GM21528 (cell line): Measurements from ENCODE around the gene NECTIN1.

ENCODE experiments used
- ATAC-seq: cut with Tn5 transposase; IDR thresholded peaks from one replicate; pipeline ENCODE4 v1.9.1; 2021; ENCODE audit warnings: mild to moderate bottlenecking, moderate library complexity; ENCODE audit not compliant: unreplicated experiment, low FRiP score

The NECTIN1 gene, protein sequence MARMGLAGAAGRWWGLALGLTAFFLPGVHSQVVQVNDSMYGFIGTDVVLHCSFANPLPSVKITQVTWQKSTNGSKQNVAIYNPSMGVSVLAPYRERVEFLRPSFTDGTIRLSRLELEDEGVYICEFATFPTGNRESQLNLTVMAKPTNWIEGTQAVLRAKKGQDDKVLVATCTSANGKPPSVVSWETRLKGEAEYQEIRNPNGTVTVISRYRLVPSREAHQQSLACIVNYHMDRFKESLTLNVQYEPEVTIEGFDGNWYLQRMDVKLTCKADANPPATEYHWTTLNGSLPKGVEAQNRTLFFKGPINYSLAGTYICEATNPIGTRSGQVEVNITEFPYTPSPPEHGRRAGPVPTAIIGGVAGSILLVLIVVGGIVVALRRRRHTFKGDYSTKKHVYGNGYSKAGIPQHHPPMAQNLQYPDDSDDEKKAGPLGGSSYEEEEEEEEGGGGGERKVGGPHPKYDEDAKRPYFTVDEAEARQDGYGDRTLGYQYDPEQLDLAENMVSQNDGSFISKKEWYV

DNA sequence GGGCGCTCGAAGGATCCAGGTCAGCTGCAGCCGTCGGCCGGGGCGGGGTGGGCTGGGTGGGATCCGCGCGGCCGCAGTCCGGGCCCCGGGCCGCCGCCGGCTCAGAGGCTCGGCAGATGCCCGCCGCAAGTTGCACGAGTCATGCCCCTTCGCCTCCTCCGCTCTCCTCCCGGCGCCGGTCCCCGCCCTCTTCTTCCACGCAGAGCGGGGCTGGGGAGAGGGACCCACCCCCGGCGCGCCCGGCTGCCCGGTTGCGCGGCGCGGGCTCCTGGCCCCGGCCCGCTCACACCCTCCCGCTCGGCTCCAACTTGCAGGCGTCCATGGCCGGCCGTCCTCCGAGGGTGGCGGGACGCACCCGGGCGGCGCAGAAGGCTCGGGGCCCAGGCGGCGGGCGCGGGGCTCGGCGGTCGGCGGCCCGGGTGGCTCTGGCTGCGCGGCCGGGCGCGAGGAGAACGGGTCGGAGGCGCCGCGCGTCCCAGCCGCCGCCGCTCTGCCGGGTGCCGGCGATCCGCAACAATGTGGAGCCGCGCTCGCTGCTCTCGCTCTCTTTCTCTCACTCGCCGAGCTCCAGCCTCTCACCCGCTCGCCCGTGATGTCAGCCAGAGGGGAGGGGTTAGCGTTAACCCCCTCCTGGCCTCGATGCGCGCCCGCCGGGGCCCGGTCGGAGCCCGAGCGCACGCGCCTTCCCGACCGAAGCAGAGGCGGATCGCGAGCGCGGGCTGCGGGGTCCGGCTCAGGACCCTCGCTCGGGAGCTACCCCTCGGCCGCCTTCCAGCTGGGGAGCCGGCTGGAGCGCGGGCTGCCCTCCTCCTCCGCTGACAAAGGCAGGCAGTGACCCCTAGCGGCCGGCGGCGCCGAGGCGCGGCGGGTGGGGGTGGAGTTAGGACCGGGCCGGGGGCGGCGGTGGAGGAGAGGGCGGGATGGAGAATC is at the start of gene NECTIN1:
NECTIN1 (minus strand) TSS at position 550 of the 930 bp plus-strand sequence. CDS start 647 bp downstream, outside the sequence.
- ATAC-seq: peak; percentile 85

DNA sequence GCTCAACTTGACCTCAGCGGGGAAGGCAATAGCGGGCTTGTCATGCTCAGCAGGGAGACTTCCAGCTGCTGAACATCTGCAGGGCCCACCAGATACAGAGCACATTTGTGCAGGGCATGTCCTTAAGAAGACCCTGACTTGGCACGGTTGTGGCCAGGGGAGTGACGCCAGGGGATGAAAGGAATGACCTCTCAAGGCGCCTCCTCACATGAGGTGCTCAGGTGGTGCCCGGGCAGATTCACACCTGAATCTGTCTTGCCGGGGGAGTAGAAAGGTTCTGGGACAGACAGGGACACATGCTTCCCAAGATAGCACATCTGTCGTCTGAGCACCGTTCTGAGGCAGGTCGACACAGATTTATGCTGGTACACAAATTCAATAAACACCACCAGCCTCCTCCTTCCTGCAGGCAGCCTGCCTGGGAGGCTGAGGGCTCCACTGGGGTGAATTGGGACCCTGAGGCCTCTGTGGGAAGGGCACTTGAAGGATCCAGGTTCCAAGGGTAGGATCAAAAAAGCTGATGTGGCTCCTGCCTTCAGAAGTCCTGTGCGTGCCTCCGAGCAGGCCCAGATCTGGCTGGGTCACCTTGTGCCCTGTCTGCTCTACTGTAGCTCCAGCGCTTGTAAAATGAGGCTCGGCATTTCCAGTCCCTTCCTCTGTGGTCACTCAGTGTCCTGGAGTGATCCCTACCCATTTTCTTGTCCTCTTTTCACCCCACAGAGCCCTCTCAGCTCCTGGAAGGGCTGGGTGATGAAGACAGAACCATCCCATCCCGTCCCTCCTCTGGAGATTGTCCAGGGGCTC is 49.6 kb upstream of the NECTIN1 start:
- no peak for ATAC-seq

DNA sequence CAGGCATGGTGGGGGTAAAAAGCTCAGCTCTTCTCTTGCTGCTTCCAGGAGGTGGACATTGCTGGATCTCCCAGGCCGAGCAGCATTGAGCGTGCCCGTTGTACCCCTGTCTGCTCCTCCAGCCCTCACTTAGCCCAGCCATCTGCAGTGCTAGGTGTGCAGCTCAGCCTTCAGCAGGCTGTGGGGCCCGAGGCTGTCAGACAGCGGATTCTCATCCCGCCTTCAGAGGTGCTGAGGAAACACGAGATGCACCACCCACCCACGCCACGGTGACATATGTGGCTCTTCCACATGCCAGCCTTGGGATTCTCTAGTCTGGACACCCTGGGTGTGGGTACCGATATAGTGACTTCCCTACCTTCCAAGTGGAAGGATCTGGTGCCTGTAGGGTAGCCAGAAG is 48.9 kb upstream of the NECTIN1 start:
- ATAC-seq: no peak

DNA sequence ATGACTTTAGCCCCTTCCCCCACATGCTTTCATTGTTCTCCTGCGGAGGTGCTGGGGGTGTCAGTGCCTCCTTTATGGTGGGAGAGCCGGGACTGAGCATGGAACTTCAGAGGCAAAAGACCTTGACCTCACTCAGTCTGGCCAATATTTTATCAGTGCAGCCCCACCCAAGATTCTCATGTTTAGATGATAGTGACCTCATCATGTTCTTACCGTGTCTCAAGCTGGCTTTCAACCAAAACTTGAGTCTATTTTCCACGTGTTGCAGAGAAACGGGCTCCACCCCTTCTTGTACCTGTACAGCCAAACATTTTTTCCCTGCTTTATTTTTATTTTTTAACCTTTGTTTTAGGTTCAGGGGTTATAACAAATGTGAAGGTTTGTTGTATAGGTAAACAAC is 47.7 kb upstream of the NECTIN1 start:
- no peak for ATAC-seq

DNA sequence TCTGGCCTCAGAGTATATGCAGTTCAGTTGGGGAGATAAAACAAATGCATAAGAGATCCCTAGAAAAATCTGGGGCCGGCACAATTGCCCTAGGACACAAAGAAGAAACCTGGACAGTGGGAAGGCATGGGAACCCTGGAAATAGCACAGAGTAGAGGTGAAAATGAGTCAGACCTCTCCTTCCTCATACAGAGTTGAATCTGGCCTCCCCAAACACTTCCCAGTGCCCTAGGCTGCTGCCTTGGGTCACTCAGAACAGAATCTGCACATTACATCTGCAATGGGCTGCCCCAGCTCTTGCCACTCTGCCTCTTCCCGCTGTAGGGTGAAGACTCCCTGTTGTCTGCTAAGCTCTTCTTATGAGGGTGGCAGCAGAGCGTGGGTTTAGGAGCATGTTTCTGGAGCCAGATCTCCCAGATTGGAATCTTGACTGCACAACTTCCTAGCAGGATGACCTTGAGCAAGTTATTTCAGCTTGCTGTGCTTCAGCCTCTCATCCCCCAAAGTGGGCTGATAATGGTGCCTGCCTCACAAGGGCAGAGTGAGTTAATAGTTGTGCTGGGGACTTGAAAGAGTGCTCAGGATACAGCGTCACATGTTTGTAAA is 47.1 kb upstream of the NECTIN1 start:
- ATAC-seq: no peak

DNA sequence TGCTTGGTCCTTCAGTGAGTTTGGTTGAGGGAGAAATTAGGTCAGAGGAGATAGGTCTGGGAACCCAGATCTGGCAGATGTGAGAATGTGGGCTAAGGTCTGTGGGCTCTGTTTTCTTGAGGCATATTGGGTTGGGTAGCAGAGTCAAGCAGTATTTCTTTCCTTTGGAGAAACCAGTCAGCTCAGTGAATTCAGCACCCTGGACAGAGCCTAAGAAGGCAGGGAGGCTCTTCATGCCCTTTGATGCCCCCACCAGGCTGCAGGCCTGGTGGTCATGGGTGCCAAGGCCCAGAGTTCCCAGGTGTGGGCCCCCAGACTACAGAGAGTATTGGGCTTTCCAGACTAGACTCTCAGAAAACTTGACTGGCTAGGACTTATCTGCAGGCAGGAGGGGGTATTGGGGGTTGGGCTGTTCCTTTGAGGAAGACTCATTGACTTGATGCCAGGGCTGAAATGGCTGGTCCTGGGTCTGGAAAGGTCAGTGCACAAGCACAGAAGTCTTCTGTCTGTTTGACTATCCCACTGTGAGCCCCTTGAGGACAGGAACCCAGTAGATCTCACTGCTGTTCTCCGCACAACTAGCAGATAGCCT is 45.3 kb upstream of the NECTIN1 start:
- ATAC-seq: no peak

DNA sequence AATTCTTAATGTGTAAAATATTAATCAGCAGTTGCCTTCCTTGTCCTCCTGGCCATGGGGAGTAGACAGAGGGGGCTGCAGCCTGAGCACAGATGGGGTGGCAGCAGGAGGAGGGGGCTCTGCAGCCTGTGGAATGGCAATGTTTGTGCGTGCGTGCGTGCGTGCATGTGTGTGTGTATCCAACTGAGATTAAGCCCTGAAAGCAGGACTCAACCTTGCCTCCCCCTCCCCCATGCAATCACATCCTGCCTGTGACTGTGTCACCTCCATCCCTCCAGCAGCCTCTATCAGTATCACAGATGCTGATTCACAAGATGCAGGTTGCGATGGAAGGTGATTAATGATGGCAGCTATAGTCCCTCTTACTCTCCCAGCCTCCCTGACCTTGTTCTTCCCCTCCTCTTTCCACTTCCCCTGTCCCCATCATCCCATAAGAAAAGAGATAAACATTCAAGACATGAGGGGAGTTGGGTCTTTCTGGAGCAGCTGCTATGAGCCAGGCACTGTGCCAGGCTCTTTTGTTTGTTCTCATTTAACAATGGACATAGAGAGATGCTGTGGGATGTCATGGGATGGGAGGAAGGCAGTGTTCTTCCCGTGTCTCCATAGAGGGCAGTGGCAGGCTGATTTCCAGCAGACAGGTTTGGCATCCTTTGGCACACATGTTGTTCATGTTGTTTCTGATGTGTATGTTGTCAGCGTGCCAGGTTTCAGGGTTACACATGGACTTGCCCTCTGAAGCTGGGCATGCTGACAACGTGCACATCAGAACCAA is 43.8 kb upstream of the NECTIN1 start:
- ATAC-seq: no peak

DNA sequence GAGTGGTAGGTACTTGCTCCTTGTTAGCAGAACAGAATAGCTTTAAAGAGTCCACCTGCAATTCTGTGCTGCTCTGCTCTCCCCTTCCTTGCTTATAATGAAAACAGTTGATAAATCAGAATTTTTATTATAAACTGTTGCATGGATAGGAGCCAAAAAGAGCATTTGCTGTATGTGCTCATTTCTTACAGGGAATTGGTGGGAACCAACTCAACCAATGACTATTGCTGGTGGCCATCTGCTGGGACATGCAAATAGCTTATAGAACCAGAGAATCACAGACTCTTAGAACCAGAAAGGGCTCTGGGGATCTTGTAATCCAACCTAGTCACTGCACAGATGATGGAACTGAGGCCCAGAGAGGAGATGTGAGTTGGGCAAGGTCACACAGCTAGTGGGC is 43.1 kb upstream of the NECTIN1 start:
- no peak for ATAC-seq

DNA sequence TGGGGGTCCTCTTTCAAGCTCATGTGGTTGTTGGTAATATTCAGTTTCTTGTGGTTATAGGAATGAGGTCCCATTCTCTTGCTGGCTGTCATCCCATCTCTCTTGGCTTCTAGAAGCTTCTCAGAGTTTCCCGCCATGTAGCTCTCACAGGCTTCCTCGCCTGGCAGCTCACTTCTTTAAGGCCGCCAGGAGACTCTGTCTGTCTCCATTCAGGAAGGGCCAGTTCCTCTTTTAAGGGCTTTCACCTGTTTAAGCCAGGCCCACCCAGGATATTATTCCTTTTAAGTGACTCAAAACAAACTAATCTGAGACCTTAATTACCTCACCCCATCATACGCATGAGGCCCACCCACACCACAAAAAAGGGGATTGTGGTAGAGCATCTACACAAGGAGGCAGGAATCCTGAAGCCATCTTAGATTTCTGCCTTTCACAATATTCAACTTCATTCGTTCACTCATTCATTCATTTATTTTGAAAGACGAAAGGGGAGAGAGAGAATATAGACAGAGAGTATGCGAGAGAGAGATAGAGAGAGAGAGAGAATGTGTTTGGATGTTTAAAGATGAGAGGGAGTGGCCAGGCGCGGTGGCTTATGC is 42.3 kb upstream of the NECTIN1 start:
- ATAC-seq: no peak

DNA sequence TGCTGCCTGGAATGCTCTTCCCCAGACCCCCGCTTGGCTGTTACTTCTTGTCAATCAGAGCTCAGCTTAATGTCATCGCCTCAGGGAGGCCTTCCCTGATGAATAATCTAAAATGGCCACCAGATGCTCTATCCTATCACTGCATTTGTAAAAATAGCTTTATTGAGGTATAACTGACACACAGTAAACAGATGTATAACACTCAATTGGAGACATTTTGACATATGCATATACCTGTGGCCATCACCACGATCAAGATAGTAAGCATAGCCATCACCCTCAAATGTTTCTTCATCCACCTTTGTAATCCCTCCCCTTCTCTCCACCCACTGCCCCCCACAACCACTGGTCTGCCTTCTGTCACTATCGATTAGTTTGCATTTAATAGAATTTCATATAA is 36.6 kb upstream of the NECTIN1 start:
- ATAC-seq: no peak

DNA sequence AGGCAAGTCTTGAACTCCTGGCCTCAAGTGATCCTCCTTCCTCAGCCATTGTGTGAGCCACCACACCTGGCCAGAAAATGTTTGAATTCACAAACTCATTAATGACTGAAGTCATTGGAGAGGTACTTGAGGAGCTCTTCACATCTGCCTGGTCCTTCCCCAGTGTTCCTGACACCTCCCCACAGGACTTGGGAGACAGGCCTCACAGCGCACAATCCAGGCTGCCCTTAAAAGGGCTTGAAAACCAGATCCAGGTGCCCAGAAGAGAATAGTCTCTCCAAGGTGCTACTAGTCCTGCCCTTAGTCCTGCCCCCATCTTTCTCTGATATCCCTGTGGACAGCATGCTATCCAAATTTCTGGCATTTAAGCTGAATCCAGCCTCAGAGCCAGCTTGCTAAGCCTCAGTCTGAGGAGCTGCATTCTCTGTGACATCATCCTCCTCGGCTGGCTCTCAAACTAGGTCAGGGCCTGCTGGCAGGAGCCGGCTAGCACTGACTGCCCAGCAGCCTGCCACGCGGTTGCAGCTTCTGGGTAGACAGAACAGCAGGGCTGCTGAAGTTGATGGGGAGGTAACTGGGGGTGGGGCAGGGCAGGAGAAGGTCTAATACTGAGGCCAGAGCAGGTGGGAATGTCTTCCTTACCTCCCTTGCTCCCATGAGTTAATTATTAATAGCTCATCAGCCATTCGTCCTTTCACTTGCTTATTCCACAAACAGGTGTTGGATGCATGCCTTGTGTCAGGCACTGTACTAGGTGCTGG is 35.3 kb upstream of the NECTIN1 start:
- ATAC-seq: no peak

DNA sequence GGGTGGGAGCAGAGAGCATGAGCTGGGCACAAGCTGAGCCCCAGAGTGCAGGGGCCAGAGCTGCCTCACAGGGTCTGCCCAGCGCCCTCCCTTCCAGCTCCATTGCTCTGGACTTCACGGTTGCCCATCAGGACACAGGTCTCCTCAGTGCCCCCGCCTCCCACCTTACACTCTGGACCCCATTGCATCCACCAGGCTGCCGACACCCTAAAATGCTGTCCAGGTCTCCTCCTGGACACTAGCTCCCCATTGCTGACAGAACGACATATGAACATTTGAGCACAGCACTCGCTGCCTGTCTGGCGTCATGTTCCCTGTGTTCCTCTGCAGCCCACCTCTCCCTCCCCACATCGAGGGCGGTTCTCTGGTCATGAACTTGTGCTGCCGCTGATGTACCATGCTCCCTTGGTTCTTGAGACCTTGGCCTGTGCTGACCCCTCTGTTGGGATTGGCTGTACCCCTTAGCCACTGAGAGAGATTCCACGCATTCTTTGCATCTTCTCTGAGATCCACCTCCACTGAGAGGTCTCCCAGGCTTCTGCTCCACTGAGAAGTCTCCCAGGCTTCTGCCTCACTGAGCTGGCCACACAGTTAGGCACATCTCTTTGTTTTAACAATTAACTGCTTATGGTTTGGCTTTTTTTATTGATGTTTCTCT is 34.2 kb upstream of the NECTIN1 start:
- ATAC-seq: no peak

DNA sequence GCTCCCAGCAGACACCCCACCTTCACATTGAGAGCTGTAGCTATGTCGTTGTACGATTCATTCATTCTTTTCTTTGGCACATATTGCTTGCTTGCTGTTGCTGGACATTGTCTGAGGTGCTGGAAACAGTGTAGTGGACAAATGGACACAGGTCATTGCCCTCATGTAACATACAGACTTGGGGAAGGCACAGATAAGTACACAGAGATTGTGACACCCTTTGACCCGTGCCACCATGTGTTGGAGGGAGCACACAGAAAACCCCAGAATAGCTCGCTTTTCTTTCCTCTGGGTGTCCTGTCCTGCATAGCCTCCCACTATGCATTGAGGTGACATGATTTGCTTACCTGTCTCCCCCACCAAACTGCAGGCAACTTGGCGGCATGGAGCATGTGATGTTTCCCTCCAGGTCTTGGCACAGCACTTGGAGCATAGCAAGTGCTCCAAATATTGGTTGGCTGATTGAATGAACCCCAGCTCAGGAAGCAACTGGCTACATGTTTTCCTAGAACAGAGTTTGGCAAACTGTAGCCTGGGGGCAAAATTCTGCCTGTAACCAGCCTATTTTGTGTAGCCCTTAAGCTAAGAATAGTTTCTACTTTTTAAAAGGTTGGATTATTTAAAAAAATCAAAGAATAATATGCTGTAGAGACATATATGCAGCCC is 30.9 kb upstream of the NECTIN1 start:
- ATAC-seq: no peak

DNA sequence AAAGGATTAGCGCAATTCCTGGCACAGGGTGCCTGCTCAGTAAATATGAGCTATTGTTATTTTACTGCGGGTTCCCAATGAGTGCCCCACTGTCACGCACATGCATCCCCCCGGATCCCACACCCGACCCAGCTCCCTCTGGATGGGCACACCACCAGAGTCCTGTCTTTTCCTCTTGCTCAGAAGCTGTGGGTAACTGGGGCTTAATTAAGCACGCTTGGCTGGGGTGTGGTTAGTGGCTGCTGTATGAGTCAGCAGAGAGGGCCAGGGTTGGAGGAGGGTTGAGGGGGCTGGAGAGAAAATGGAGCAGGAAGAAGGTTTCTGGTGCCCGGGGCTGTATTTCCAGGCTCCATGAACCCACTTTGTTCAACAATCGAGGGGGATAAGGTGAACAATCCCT is 30.3 kb upstream of the NECTIN1 start:
- no peak for ATAC-seq

DNA sequence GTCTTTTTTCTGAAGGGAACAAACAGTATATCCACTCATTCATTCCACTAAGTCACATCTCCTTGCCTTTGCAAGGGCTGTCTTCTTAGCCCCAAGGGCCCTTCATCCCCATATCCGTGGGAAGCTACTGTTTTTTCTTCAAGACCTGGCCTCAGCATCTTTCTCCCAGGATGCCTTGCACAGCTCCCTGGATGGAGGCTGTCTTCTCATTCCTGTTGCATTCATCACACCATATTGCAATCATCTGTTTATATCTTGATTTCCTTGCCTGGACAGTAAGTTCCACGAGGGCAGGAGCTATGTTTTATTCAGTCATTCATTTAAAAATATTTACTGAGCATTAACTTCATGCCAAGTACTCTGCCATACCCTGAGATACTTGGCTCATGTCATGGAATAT is 29.3 kb upstream of the NECTIN1 start:
- no peak for ATAC-seq

DNA sequence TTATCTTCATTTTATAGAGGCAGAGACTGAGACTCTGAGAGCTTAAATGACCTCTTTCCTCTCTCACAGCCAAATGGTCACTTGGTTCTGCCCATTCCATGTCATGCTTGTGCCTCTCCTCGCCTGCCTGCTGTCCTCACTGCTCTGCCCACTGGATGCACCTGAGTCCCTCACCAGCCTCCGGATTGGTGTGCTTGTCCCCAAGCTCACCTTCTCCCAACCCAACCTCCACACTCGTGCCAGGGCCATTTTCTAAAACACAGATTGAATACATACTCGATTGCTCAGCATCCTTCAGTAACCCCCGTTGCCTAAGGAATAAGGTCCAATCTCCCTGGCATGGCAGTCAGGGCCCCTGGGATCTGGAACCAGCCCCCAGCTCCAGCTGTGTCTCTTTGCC is 28.4 kb upstream of the NECTIN1 start:
- ATAC-seq: no peak
